Endothelial cell of hepatic sinusoid (primary cell): ENCODE measurements around the gene GOLGA8H.
"Not testable (repeated sequence)": the region's sequence is repeated elsewhere in the genome, so short reads cannot be mapped to it uniquely, and the experiment has no call there.

Experiments used
- in situ Hi-C: cut with HindIII; loops from 2 replicates; pipeline ENCODE4 v1.10.0; 2017; ENCODE audit warnings: low sequenced_read_pairs

The GOLGA8H gene, protein sequence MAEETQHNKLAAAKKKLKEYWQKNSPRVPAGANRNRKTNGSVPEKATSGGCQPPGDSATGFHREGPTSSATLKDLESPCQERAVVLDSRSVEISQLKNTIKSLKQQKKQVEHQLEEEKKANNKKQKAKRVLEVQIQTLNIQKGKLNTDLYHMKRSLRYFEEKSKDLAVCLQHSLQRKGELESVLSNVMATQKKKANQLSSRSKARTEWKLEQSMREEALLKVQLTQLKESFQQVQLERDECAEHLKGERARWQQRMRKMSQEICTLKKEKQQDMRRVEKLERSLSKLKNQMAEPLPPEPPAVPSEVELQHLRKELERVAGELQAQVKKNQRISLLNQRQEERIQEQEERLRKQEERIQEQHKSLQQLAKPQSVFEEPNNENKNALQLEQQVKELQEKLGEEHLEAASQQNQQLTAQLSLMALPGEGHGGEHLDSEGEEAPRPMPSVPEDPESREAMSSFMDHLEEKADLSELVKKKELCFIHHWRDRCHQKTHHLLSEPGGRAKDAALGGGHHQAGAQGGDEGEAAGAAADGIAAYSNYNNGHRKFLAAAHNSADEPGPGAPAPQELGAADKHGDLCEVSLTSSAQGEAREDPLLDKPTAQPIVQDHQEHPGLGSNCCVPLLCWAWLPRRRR

DNA sequence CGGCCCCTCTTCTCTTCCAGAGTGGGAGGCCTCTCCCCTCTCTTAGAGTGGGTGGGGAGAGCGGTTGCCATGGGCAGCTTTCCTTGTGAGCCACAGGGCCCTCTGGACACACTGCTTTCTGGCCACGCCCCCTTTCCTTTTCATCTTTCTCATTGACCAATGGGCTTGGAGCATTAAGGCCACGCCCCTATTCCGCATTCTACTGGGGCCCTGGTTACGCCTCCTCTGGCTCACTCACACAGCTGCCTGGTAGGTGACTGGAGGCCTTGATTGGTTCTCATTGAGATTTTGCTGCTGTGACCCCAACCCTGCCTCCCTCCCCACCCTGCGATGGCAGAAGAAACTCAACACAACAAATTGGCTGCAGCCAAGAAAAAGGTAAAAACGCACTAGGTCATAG lies at the start of gene GOLGA8H:
GOLGA8H (plus strand) TSS at position 233 of the 400 bp plus-strand sequence; CDS start at position 331, 98 bp downstream.
- in situ Hi-C loops = not testable (repeated sequence)

DNA sequence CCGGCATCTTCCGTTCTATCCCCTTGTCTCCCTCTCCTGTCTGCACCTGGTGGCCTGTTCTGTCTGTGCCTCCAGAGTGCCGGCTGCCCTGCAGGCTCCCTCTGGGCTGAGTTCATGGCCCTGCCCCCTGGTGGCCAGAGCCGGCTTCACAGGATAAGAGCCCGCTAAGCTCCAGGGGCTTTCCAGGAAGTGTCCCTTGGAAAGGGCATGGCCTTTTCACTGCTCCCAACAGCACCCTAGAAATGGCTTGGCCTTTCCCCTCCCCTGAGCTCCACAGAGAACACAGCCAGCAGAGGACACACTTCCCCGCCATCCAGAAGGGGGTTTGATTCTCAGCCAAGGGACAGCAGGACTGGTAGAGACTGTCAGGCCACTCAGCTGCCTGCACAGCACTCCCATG lies 36.9 kb upstream of the GOLGA8H start:
- in situ Hi-C loops = not testable (repeated sequence)

DNA sequence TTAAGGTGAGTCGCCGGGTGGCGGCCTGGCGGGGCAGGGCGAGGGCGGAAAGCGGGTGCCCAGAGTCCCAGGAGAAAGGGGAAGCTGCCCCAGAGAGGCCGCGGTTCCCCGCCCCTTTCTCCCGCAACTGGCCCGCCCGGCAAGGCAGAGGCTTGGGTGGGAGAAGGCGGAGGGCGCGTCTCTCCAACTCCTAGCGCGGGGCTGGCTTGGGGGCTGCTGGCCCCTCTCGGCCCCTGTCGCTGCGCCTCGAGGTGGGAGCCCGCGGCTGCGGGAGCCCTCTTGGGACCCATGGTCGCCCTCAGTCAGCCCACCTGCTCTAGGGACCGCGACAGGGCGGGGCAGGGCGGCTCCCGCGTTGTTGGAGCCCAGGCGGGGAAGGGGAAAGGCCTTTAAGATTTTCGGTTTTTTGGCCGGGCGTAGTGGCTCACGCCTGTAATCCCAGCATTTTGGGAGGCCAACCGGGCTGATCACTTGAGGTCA lies 30.8 kb upstream of the GOLGA8H start:
- in situ Hi-C loops = not testable (repeated sequence)

DNA sequence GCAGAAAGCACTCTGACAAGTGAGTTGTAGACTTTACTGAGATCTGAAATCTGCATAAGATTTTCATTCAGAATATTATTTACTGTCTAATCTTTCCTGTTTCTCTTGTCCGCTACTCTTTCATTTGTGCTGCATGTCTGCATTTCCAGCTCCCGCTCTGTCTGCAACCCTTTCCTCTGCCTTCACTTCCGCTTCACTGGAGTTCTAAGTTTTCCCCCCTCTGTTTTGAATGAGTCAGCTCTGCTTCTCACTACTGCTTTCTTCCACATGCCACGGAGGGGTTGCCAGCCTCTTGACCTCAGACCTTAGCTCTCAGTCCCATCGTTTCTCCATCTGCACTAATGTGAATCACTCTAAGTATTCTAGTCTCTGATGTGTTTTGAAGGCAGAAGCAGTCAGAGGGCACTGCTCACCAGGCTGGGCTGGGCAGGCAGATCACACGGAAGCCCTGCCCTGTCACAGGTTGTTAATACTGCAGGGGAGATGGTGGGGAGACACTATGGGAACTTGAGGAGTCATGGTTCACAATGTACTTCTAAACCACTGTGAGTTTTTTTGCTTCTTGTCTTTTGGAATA lies 24.3 kb upstream of the GOLGA8H start:
- in situ Hi-C loops = not testable (repeated sequence)

DNA sequence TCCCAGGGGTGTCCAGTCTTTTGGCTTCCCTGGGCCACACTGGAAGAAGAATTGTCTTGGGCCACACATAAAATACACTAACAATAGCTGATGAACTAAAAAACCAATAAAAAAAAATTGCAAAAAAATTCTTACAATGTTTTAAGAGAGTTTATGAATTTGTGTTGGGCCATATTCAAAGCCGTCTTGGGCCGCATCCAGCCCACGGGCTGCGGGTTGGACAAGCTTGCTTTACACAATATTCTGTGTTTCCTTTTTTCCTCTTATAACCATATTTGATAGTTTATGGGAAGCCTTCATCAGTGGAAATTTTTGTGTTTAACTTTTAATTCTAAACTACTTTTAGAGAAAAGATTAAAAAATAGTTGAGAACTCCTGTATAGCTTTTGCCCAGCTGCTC lies 23.1 kb upstream of the GOLGA8H start:
- in situ Hi-C loops = not testable (repeated sequence)

DNA sequence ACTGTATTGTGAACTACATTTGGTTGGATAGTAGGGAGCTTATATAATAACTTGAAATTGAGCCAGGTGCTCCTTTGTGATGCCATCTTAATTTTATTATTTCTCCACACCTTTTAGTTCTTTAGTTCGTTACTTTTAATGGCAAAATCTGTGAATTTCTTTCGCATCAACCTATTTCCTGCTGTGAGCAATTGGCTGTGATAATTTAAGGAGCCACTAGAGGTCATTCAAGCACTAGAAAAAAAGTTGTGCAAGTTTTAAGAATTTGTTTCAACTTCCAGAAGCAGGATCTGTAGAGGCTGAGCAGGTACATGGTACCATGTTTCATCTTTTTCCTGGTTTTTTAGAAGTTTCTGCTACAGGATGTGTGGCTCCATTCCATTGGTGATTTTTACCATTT lies 4.9 kb upstream of the GOLGA8H start:
- in situ Hi-C loops = not testable (repeated sequence)

DNA sequence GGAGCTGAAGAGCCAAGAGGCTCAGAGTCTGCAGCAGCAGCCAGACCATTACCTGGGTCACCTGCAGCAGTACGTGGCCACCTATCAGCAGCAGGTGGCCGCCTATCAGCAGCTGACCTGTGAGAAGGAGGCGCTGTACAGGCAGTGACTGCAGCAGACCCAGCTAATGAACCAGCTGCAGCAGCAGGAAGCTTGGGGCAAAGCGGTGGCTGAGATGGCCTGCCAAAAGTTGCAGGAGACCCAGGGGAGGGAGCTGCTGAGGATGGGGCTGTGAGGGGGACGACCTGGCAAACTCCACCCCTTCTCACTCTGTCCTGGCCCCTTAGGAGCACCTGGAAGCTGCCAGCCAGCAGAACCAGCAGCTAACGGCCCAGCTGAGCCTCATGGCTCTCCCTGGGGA lies 8.4 kb downstream of the GOLGA8H start:
- in situ Hi-C loops = not testable (repeated sequence)

DNA sequence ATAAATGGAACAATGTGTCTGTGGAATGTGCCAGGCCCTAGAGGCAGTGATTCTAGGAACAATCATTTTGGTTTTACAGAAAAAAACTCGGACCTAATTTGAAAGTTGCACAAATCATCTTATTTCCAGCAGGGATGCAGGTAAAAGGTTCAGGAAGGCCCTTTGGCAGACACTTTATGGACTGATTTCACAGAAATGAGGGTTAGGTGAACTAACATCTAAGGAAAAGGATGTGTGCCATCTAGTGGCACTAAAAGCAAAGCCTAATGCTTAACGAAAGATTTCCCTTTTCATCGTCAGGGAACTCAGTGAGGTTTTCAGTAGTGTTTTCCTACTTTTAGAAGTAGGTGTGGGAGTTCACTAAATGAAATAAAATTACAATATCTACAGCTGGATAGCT lies 17.5 kb downstream of the GOLGA8H start:
- in situ Hi-C loops = not testable (repeated sequence)

DNA sequence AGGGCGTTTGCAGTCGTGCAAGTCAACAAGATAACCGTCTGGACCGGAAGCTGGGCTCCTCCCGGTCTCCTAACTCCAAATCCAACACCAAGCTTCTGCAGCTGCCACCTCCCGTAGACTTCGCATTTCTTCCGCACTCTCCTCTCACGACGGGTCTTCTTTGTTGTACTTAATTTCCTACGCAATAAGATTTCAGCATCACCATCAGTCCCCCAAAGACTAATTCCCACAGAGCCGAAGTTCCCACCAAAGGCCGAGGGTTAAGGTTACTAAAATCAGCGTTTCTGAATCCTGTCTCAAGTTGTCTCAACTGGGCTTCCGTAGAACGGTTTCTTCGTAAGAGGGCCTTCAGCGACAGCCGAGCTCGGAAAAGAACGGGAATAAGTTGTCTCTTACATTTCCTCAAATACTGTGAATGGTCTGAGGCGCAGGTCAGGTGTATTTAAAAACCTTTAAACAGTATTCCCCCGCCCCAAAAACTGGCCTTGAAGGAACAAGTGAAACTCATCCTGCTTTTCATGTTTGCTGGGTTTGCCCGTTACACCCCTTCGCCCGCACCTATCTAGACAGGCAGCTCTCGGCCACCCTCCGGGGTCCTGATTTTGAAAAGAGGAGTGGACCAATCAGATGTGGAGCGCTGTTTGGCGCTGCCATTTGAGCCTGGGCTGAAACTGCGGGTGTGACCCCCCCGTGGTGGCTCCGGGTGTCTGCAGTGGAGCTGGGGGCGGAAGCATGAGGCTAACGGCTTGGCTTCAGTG lies 21.8 kb downstream of the GOLGA8H start, which contains the start of gene ARHGAP11B:
ARHGAP11B (plus strand) TSS at position 693 of the 758 bp plus-strand sequence.
- in situ Hi-C loops = not testable (repeated sequence)

DNA sequence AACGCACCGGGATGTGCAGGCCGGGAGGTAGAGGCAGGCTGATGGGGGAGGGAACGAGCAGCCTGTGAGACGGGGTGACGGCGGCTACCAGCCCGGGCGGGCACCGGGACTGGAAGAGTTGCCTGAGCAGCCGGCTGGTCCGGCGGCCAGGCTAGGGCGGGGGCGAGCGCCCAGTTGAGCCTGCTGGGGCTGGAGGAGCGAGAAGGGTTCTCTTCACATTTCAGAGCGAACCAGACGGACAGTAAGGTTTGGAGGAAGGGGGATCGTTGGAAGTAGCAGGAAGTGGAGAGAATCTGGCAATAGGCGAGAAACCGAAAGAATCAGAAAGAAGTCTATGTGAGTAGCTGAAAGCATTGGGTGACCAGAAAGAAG lies 22.4 kb downstream of the GOLGA8H start:
- in situ Hi-C loops = not testable (repeated sequence)

DNA sequence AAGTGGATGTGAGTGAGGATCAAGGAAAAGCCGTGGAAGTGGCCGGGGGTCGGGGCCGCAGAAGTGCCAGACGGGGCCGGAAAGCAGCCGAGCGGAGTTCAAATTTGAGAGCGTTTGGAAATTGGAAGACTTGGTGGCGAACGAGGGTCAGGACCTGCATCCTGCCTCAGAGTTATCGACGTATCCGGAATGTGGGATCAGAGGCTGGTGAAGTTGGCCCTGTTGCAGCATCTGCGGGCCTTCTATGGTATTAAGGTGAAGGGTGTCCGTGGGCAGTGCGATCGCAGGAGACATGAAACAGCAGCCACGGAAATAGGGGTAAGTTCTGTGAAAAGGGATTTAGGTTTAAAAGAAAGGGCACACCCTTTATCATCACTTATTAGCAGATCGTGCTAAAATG lies 22.8 kb downstream of the GOLGA8H start:
- in situ Hi-C loops = not testable (repeated sequence)

DNA sequence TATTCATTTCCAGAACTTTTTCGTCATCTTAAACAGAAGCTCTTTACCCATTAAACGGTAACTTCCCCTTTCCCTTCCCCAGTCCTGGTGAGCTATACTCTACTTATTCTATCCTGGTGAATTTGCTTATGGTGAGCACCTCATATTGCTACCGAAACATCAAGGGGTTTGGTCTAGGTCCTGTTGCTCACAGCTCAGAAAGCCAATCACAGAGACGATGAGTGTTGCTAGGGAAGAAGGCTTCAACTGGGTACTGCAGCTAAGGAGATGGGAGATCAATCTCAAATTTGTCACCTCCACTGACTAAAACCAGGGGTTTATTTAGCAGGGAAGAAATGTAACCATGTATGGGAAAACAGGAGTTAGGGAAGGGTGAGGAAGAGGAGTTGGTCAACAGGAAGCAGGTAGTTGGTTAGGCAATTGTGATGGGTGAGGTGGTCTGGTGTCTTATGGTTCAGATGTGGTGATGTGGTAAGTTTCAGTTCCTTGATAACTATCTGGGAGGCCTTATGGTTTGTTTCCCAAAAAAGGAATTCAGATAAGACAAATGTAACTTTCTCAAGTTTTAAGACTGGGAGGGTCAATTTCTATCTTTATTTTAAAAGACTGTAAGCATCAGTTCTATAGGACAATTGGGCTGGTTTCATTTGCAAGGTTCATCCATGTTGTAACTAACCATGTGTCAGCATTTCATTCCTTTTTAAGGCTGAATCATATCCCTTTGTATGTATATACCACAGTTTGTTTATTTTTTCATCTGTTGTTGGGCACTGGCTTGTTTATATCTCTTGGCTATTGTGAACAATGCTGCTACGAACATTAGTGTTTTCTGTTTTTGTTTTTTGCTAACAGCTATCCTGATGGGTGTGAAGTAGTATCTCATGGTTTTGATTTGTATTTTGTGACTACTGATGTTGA lies 46.4 kb downstream of the GOLGA8H start:
- in situ Hi-C loops = no loop called here

DNA sequence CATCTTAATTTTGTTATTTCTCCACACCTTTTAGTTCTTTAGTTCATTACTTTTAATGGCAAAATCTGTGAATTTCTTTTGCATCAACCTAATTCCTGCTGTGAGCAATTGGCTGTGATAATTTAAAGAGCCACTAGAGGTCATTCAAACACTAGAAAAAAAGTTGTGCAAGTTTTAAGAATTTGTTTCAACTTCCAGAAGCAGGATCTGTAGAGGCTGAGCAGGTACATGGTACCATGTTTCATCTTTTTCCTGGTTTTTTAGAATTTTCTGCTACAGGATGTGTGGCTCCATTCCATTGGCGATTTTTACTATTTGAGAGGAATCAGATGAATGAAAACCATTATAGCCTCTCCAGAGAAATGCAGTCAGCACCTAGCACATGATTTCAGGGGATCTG lies 57.3 kb downstream of the GOLGA8H start:
- in situ Hi-C loops = not testable (repeated sequence)
